Activated CD4-positive, CD25-positive, alpha-beta regulatory T cell treated with anti-CD3 and anti-CD28 coated beads, Interleukin-2, amount 50 U/mL, for 72 hours (primary cell): ENCODE data around the gene RHOF.
"Not testable (repeated sequence)": the region's sequence is repeated elsewhere in the genome, so short reads cannot be mapped to it uniquely, and the experiment has no call there.

Experiments
- DNase-seq: peaks from one replicate; pipeline ENCODE4 v3.0.0; 2021

Gene RHOF

GRCh38 chr12:121791671-121792551 is 1.6 kb downstream of the RHOF start:
- DNase-seq: peak; percentile 37

- not testable (repeated sequence) for DNase-seq
Measured at GRCh38 chr12:121790785-121791184, 2.7 kb downstream of the RHOF start.

GRCh38 chr12:121789800-121790728 is 3.4 kb downstream of the RHOF start:
- DNase-seq: peak; percentile 87

- DNase-seq: no peak
Measured at GRCh38 chr12:121789233-121789781, 4.2 kb downstream of the RHOF start.

- no peak for DNase-seq
Measured at GRCh38 chr12:121788176-121788818, 5.2 kb downstream of the RHOF start.

- DNase-seq: no peak
Measured at GRCh38 chr12:121787063-121788025, 6.1 kb downstream of the RHOF start.

- DNase-seq: no peak
Measured at GRCh38 chr12:121786440-121786825, 7.1 kb downstream of the RHOF start.

- DNase-seq: no peak
Measured at GRCh38 chr12:121784460-121784859, 9.0 kb downstream of the RHOF start.

- DNase-seq: no peak
Measured at GRCh38 chr12:121783766-121784165, 9.7 kb downstream of the RHOF start.

- no peak for DNase-seq
Measured at GRCh38 chr12:121781998-121782979, 11.2 kb downstream of the RHOF start.

- DNase-seq: no peak
Measured at GRCh38 chr12:121781484-121781997, 11.9 kb downstream of the RHOF start.

- DNase-seq: no peak
Measured at GRCh38 chr12:121780429-121780828, 13.1 kb downstream of the RHOF start.

- no peak for DNase-seq
Measured at GRCh38 chr12:121779422-121779895, 14.0 kb downstream of the RHOF start.

GRCh38 chr12:121778567-121779421 is 14.7 kb downstream of the RHOF start:
- DNase-seq: no peak

GRCh38 chr12:121776190-121777098 is 17.0 kb downstream of the RHOF start:
- peak; percentile 94 for DNase-seq

- DNase-seq: no peak
Measured at GRCh38 chr12:121775501-121775900, 18.0 kb downstream of the RHOF start.

GRCh38 chr12:121774968-121775474 is 18.5 kb downstream of the RHOF start:
- DNase-seq: no peak
